HepG2 (cell line): ENCODE measurements around the gene PIK3R5. TPM values are rescaled to one million over a fixed set of nuclear protein-coding genes. Genes with fewer than 3 reads are reported as not detected.

Experiments
- polyA plus RNA-seq, 8 experiments: library from polyadenylated mRNA; depleted of rRNA in 3 of 8; stranded (reverse) in 7 of 8; unstranded in 1 of 8; fragments of >200 nt; fragmentation: Illumina TruSeq in 4 of 8; extraction: Trizol in 4 of 8; gene quantifications; 2 replicates each; pipeline versions ENCODE4 v1.2.1 to v1.2.3, GENCODE V29; 2011 to 2016; ENCODE audit warnings: low read depth in 4 of 8, missing spikeins in 1 of 8, mixed read lengths in 1 of 8; ENCODE audit not compliant: insufficient read depth in 1 of 8
- total RNA-seq, 5 experiments: library from RNA; depleted of rRNA; stranded (reverse); fragments of >200 nt; fragmentation: Illumina TruSeq; extraction: Trizol; gene quantifications; 2 replicates each; pipeline ENCODE4 v1.2.3, GENCODE V29; 2016; ENCODE audit warnings: low read depth in 1 of 5

The PIK3R5 gene
- total and polyA plus RNA-seq, 2 of the 13 experiments (the other 11 are each of a cell fraction or from before 2014, with no cell fraction given), result not detected

Other genes starting within 250 kb of the PIK3R5 start
- gene CCDC42, start 220.9 kb downstream of the PIK3R5 start, total RNA-seq (2016; rRNA removed; fragmentation: Illumina TruSeq; extraction: Trizol), result not detected in 2 replicates
- not detected in 2 replicates for gene CCDC42, start 220.9 kb downstream of the PIK3R5 start, polyA plus RNA-seq (2011; rRNA removed)
- not detected in 2 replicates for gene SPDYE4, start 207.2 kb downstream of the PIK3R5 start, total RNA-seq (2016; rRNA removed; fragmentation: Illumina TruSeq; extraction: Trizol)
- gene SPDYE4, start 207.2 kb downstream of the PIK3R5 start, polyA plus RNA-seq (2011; rRNA removed), result not detected in 2 replicates
- gene MFSD6L, start 166.3 kb downstream of the PIK3R5 start, total RNA-seq (2016; rRNA removed; fragmentation: Illumina TruSeq; extraction: Trizol), result not detected in 2 replicates
- gene MFSD6L, start 166.3 kb downstream of the PIK3R5 start, polyA plus RNA-seq (2011; rRNA removed), result not detected in 2 replicates
- not detected in 2 replicates for gene PIK3R6, start 98.0 kb downstream of the PIK3R5 start, total RNA-seq (2016; rRNA removed; fragmentation: Illumina TruSeq; extraction: Trizol)
- gene PIK3R6, start 98.0 kb downstream of the PIK3R5 start, polyA plus RNA-seq (2011; rRNA removed), result not detected in 2 replicates
- 0.04 TPM in 1 of 2 replicates, not detected in the other for gene NTN1, start 55.8 kb upstream of the PIK3R5 start, total RNA-seq (2016; rRNA removed; fragmentation: Illumina TruSeq; extraction: Trizol)
- gene NTN1, start 55.8 kb upstream of the PIK3R5 start, polyA plus RNA-seq (2011; rRNA removed), result 0.03 and 0.05 TPM in 2 replicates